Stimulated activated CD8-positive, alpha-beta memory T cell treated with anti-CD3 and anti-CD28 coated beads, Interleukin-7, amount 100 ng/mL, for 48 hours (primary cell): ENCODE data around the gene KAT6B.
A peak's percentile ranks its signal among the peaks of the same experiment; 100 is the strongest.
"Not testable (repeated sequence)": the region's sequence is repeated elsewhere in the genome, so short reads cannot be mapped to it uniquely, and the experiment has no call there.

Source experiments
- DNase-seq, 2 donors: peaks; one replicate each; pipeline ENCODE4 v3.0.0-alpha.2; 2020; ENCODE audit warnings: low read depth in 1 of 2; ENCODE audit errors: extremely low read depth in 1 of 2

The KAT6B gene

GRCh38 chr10:74826142-74827044 lies at the start of gene KAT6B:
KAT6B (plus strand) TSS chr10:74826600; CDS start chr10:74842858, 16,258 bp downstream.
- DNase-seq, result peak; percentile 99 to 100

GRCh38 chr10:74778436-74779094 lies 47.8 kb upstream of the KAT6B start:
- no peak for DNase-seq

- DNase-seq, result not testable (repeated sequence)
Observed at GRCh38 chr10:74781870-74782269, 44.5 kb upstream of the KAT6B start.

- no peak for DNase-seq
Observed at GRCh38 chr10:74784462-74784861, 41.9 kb upstream of the KAT6B start.

- DNase-seq, result no peak
Observed at GRCh38 chr10:74786126-74786525, 40.3 kb upstream of the KAT6B start.

- no peak for DNase-seq
Observed at GRCh38 chr10:74787457-74787856, 38.9 kb upstream of the KAT6B start.

GRCh38 chr10:74791979-74792378 lies 34.4 kb upstream of the KAT6B start:
- DNase-seq, result not testable (repeated sequence)

GRCh38 chr10:74792726-74793125 lies 33.7 kb upstream of the KAT6B start:
- DNase-seq, result no peak

GRCh38 chr10:74793240-74793639 lies 33.2 kb upstream of the KAT6B start:
- not testable (repeated sequence) for DNase-seq

- DNase-seq, result no peak
Observed at GRCh38 chr10:74794531-74794930, 31.9 kb upstream of the KAT6B start.

GRCh38 chr10:74797550-74797949 lies 28.9 kb upstream of the KAT6B start:
- DNase-seq, result no peak

GRCh38 chr10:74799721-74800221 lies 26.6 kb upstream of the KAT6B start:
- no peak for DNase-seq

GRCh38 chr10:74801447-74801846 lies 25.0 kb upstream of the KAT6B start:
- no peak for DNase-seq

- DNase-seq, result no peak
Observed at GRCh38 chr10:74808501-74808900, 17.9 kb upstream of the KAT6B start.

- DNase-seq, result no peak
Observed at GRCh38 chr10:74810087-74810486, 16.3 kb upstream of the KAT6B start.

GRCh38 chr10:74813381-74814259 lies 12.8 kb upstream of the KAT6B start:
- DNase-seq, result no peak

GRCh38 chr10:74814797-74815196 lies 11.6 kb upstream of the KAT6B start:
- no peak for DNase-seq

- no peak for DNase-seq
Observed at GRCh38 chr10:74816824-74817498, 9.4 kb upstream of the KAT6B start.

GRCh38 chr10:74821501-74821900 lies 4.9 kb upstream of the KAT6B start:
- DNase-seq, result no peak

GRCh38 chr10:74822101-74822500 lies 4.3 kb upstream of the KAT6B start:
- DNase-seq, result no peak
